HG02623 (cell line): ENCODE measurements around the gene PRKAR1B.
"Not testable (repeated sequence)": the region's sequence is repeated elsewhere in the genome, so short reads cannot be mapped to it uniquely, and the experiment has no call there.

Source experiments
- ATAC-seq: cut with Tn5 transposase; IDR thresholded peaks from one replicate; pipeline ENCODE4 v1.9.1; 2021; ENCODE audit warnings: moderate library complexity; ENCODE audit not compliant: unreplicated experiment

The PRKAR1B gene

GRCh38 chr7:562789-563628, 164.1 kb downstream of the PRKAR1B start:
- no peak for ATAC-seq

- ATAC-seq = no peak
Measured at GRCh38 chr7:562374-562675, 164.8 kb downstream of the PRKAR1B start.

- no peak for ATAC-seq
Measured at GRCh38 chr7:561631-562373, 165.3 kb downstream of the PRKAR1B start.

- ATAC-seq = no peak
Measured at GRCh38 chr7:560966-561630, 166.0 kb downstream of the PRKAR1B start.

- ATAC-seq = no peak
Measured at GRCh38 chr7:559396-559705, 167.7 kb downstream of the PRKAR1B start.

- ATAC-seq = no peak
Measured at GRCh38 chr7:557558-557881, 169.6 kb downstream of the PRKAR1B start.

GRCh38 chr7:556837-557557, 170.1 kb downstream of the PRKAR1B start:
- no peak for ATAC-seq

- no peak for ATAC-seq
Measured at GRCh38 chr7:556291-556826, 170.7 kb downstream of the PRKAR1B start.

GRCh38 chr7:555551-556160, 171.4 kb downstream of the PRKAR1B start:
- ATAC-seq = no peak

GRCh38 chr7:553636-554111, 173.4 kb downstream of the PRKAR1B start:
- ATAC-seq = no peak

GRCh38 chr7:552868-553635, 174.0 kb downstream of the PRKAR1B start:
- no peak for ATAC-seq

GRCh38 chr7:552151-552867, 174.8 kb downstream of the PRKAR1B start:
- not testable (repeated sequence) for ATAC-seq

- not testable (repeated sequence) for ATAC-seq
Measured at GRCh38 chr7:551615-551970, 175.5 kb downstream of the PRKAR1B start.

- no peak for ATAC-seq
Measured at GRCh38 chr7:550881-551614, 176.0 kb downstream of the PRKAR1B start.

- ATAC-seq = no peak
Measured at GRCh38 chr7:549891-550625, 177.0 kb downstream of the PRKAR1B start.

- no peak for ATAC-seq
Measured at GRCh38 chr7:549066-549890, 177.8 kb downstream of the PRKAR1B start.

- no peak for ATAC-seq
Measured at GRCh38 chr7:548401-548800, 178.7 kb downstream of the PRKAR1B start.
